HG03565 (cell line): Measurements from ENCODE around the gene PTGES2.
"Not testable (repeated sequence)": the region's sequence is repeated elsewhere in the genome, so short reads cannot be mapped to it uniquely, and the experiment has no call there.

Experiments used
- ATAC-seq: cut with Tn5 transposase; IDR thresholded peaks from one replicate; pipeline ENCODE4 v1.9.1; 2021; ENCODE audit warnings: mild to moderate bottlenecking, moderate library complexity; ENCODE audit not compliant: unreplicated experiment

The PTGES2 gene

GRCh38 chr9:128092199-128092977 is 35.1 kb downstream of the PTGES2 start:
- no peak for ATAC-seq

DNA sequence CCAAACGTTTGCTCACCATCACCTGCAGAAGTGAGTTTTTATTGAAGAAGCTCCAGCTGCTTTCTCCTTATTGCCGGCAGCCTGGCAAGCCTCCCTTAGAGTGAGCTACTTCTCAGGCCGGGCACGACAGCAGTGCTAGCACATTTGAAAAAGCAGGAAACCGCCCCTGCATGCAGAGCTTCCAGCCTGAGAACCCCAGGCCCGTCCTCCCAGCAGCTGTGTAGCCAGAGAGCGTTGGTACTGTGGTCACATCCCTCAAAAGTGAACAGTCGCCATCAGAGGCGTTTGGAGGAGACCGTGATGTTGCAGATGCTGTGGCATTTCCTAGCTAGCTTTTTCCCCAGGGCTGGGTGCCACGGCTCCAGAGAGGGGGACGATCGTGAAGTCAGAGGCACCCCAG is 36.0 kb downstream of the PTGES2 start:
- ATAC-seq = no peak

GRCh38 chr9:128091144-128091543 is 36.4 kb downstream of the PTGES2 start:
- no peak for ATAC-seq

GRCh38 chr9:128089299-128089698 is 38.2 kb downstream of the PTGES2 start:
- ATAC-seq = no peak

DNA sequence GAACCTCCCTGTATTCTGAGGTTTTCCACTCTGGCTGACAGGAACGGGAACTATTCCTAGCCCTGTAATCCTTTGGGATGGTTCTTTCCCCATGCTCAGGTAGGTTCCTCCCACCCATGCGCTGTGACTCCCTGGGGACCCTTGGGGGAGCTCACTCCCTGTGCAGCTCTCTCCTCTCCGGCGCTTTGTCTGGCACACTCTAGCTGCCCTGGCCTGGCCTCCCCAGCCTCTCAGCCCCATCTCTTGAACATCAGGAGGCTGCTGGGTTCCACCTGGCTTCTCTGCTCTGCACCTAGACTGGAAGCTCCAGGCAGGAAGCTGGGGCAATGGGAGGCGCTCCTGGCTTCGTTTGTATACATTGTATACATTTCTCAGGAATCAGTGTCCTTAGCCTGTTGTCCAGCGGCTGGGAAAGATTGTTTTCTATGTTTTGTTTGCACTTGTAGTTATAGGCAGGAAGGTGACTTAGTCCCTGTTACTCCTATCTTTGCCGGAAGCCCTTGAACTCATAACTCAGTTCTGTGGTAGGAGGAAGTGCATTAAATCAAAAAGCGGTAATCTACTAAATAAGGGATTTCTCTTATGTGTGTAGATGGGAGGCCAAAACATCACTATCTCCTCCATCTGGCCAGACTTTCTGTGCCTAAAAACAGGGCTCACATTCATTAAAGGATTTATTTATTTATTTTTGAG is 39.1 kb downstream of the PTGES2 start:
- no peak for ATAC-seq

GRCh38 chr9:128087262-128087661 is 40.3 kb downstream of the PTGES2 start:
- ATAC-seq = no peak

GRCh38 chr9:128085943-128086342 is 41.6 kb downstream of the PTGES2 start:
- ATAC-seq = no peak

DNA sequence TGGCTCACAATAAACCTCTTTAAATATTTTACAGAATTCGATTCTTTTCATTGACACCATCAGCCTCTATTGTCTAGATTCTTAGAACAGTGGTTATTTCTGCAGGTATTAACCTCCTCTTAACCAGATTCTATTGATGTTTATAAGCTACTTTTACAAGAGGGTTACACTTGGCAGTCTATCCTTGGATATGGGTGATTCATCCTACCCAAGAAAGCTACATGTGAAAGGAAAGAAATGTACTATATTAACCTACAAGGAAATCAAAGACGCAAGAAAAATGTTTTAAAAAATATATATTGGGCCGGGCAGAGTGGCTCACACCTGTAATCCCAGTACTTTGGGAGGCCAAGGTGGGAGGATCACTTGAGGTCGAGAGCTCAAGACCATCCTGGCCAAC is 42.8 kb downstream of the PTGES2 start:
- no peak for ATAC-seq

DNA sequence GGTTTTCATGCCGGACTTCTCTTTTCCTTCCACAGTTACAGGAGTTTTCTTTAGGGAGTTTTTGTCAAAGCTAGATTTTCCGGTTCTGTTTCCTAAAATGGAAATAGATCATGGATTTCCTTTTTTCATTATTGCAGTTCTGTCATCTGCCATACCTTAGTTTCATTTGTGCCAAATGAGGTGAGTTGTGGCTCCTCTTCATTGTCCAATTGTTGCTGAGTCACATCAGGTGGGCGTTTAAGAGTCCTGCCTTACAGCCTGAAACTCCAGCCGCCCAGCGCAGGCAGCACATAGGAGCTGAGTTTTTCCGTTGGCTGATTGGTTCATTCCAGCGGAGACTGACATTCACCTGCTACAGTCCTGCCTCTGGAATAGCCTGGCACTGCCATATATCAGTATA is 45.4 kb downstream of the PTGES2 start:
- ATAC-seq = no peak

GRCh38 chr9:128081056-128081455 is 46.5 kb downstream of the PTGES2 start:
- no peak for ATAC-seq

- ATAC-seq = no peak
These were observed 47.3 kb downstream of the PTGES2 start for GRCh38 chr9:128080206-128080605.

DNA sequence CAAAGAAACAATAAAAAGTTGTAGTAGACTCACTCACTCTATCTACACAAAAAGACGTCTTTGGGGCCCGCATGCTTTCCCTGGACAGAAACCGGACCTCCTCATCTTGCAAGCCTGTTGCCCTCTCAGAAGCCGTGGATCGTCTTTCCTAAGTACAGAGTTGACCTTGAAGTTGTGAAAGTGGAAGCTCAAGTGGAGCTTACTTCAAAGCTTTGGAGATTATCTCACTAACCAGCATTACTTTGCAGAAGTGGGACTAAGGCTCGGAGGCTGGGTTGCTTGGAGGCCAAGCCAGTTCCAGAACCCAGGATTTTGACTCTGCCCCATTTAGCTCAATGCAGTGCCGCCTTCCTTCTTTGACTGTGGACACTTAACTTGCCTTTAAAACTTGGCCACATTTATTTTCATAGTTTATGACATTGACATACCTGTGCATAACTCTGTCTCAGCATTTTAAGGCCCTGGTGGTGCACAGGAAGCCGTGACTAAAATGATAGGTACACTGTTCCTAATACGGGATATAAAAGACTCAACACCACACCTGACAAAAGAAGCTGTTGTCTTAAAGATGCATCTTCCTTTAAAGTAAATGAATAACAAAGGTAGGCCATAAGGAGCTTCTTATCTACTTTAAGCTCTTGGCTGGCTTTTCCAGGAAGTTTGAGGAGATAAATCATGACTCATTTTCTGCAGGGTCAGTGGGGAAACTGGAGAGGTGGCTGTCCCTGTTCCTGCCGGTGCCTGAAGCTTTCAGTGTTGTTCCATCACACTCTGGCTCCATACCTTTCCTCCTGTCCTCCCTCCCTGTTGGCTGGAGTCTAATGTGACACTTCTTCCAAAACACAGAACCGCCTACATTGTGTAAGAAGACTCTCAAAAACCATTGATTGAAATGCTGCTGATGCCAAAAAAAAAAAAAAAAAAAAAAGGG is 48.8 kb downstream of the PTGES2 start:
- no peak for ATAC-seq

DNA sequence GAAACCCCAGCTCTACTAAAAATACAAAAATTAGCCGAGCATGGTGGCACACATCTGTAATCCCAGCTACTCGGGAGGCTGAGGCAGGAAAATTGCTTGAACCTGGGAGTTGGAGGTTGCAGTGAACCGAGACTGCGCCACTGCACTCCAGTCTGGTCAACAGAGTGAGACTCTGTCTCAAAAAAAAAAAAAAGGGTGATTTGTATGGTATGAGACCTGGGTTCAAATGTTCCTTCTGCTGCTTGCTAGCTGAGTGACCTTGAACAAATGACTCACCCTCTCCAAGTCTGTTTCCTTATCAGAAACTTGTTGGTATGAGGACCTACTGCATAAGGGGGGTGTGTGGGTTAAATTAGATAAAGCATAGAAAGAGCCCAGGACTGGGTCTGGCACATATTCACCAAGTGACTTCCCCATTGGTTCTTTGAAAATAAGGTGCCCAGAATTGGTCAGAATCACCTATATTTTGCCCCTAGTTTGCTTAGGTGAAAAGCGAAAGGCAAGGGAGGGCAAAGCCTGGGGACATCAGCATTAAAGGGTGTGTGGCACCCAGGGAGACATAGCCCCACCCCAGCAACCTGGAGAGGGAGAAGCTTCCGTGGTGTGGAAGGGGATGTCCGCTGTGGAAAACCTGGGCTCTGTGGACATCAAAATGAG is 49.6 kb downstream of the PTGES2 start:
- ATAC-seq = no peak

GRCh38 chr9:128073253-128073886 is 54.2 kb downstream of the PTGES2 start:
- ATAC-seq = no peak

DNA sequence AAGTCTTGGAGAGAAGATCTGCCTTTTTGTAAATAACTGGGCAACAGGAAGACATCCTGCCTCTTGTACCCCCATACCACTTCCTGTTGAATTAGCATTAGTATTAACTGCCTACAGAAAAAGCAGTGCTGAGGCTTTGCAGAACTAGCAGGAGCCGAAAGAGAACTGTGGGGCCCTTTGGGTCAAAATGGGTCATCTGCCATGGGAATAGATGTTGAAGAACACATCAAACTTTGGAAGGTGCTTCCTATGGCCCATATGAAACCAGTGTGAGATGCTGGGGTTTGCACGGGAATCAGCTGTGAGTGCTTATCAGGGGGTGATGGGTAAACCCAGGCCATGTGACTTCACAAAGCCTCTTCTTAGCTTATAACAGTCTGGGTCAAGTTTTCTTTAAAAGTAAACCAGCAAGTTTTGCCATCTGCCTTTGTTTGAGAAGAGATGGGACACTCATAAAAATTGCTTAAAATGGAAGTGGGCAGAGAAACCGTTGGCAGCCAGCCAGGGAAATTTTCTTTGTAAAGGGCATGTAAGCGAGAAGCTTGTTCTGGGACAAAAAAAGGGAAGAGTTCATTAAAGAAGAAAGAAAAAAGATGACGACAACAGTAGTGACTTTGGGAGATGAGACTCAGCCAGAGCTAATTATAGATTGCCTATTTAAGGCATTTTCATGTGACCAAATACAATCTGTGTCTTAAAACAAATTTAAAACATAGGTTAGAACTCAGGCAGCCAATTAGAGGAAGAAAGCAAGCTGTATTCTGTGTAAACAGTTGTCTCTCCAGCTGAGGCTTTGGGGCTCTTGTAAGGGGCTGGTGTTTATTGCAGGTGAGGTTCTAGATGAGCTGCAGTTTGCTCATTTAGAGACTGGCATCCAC is 55.1 kb downstream of the PTGES2 start:
- no peak for ATAC-seq

- ATAC-seq = not testable (repeated sequence)
These were observed 56.1 kb downstream of the PTGES2 start for GRCh38 chr9:128071475-128071874.

GRCh38 chr9:128070874-128071273 is 56.7 kb downstream of the PTGES2 start:
- ATAC-seq = no peak
